SK-MEL-5 (cell line): ENCODE results near the gene CDC42EP4. TPM values are rescaled to one million over a fixed set of nuclear protein-coding genes. Genes with fewer than 3 reads are reported as not detected.
A peak's percentile ranks its signal among the peaks of the same experiment; 100 is the strongest.

Experiments used
- DNase-seq: peaks from one replicate; pipeline ENCODE4 v3.0.0-alpha.2; 2016; ENCODE audit warnings: low read depth, low spot score
- in situ Hi-C: cut with HindIII; loops from 2 replicates; pipeline ENCODE4 v1.10.0; 2016; ENCODE audit warnings: low sequenced_read_pairs, high pct_unique_total_duplicates, low pct_unique_long_range_greater_than_20kb
- total RNA-seq: library from RNA; depleted of rRNA; stranded (reverse); fragments of >200 nt; shearing (Covaris generic); gene quantifications from 2 replicates; pipeline ENCODE4 v1.2.3, GENCODE V29; 2014; rRNA removed

Gene CDC42EP4
- total RNA-seq, 1 experiment from 2014 or later = 18.9 TPM

- no peak for DNase-seq
- in situ Hi-C loops = no loop called here
Measured at GRCh38 chr17:73251871-73252270, 59.9 kb downstream of the CDC42EP4 start.

- in situ Hi-C loops = no loop called here
Measured at GRCh38 chr17:73250851-73251640, 60.8 kb downstream of the CDC42EP4 start.

GRCh38 chr17:73249700-73250099 lies 62.1 kb downstream of the CDC42EP4 start:
- in situ Hi-C loops = no loop called here
- DNase-seq = no peak

More at GRCh38 chr17:73250851-73251640, 60.8 kb downstream of the CDC42EP4 start:
- no peak for DNase-seq

GRCh38 chr17:73248532-73248931 lies 63.3 kb downstream of the CDC42EP4 start:
- no peak for DNase-seq
- in situ Hi-C loops = no loop called here

- in situ Hi-C loops = no loop called here
- peak; percentile 57 for DNase-seq
Measured at GRCh38 chr17:73247726-73248125, 64.1 kb downstream of the CDC42EP4 start.

- DNase-seq = no peak
- in situ Hi-C loops = no loop called here
Measured at GRCh38 chr17:73240561-73240960, 71.2 kb downstream of the CDC42EP4 start.

- in situ Hi-C loops = no loop called here
- no peak for DNase-seq
Measured at GRCh38 chr17:73237714-73238113, 74.1 kb downstream of the CDC42EP4 start.

- in situ Hi-C loops = no loop called here
- no peak for DNase-seq
Measured at GRCh38 chr17:73234736-73235135, 77.1 kb downstream of the CDC42EP4 start.

Other genes starting within 250 kb of the CDC42EP4 start
- 64.4 and 89.8 TPM in 2 replicates for gene SLC39A11, start 219.3 kb downstream of the CDC42EP4 start, total RNA-seq
- gene SSTR2, start 147.0 kb downstream of the CDC42EP4 start, total RNA-seq = 0.03 and 0.08 TPM in 2 replicates
- gene COG1, start 118.9 kb downstream of the CDC42EP4 start, total RNA-seq = 39.3 and 45.1 TPM in 2 replicates
- 0.35 TPM in 1 of 2 replicates, not detected in the other for gene CPSF4L, start 50.1 kb downstream of the CDC42EP4 start, total RNA-seq